Activated CD4-positive, CD25-positive, alpha-beta regulatory T cell treated with anti-CD3 and anti-CD28 coated beads, Interleukin-2, amount 50 U/mL, for 24 hours (primary cell): ENCODE data around the gene UTS2.

Experiments
- ATAC-seq, 2 donors: fragments of 150-1000 bp; cut with Tn5 transposase; one replicate each; pipeline ENCODE4 v1.10.0; 2021; ENCODE audit warnings: mild to moderate bottlenecking in 1 of 2, moderate library complexity in 1 of 2

The UTS2 gene

DNA sequence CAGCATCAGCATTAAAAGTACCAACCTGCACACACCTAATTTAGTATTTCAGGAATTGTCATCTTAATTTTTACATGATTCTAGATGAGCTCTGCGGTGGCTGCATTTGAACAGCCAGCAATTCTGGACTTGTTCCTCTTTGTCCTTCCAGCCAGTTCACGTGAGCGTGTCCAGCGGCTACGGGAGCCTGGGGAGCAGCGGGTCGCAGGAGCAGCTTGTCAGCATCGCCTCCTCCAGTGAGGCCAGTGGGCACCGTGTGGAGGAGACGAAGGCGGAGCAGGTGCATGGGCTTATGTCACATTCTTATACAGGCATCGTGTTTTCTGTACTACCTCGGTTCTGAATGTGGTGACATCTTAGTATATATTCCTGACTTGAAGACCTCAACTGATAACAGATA is 43.1 kb downstream of the UTS2 start:
- no peak for ATAC-seq

DNA sequence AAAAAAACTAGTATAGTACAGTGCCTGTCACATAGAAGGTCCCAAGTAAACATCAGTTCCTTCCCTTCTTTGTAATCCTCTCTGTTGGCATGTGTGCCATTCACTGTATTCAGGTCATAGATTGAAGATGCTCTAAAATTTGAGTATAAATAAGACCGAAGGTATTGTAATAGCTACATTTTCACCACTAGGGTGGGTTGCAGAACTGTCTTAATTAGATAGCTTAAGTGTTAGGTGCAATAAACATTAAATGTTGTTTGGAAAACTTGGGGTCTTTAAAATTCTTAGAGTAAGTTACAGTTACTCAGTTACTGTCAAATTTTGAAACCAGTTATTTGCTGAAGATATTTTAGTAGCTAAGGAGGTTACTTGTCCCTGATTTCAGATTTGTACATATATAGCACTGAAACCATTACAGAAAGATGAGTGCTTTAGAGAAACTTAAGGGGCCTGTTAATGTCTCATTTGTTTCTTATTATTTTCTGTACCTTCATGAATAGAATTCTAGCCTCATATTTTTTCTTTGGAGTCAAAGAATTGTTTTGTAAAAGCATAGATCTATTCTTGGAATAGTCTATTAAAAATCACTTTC is 44.5 kb downstream of the UTS2 start:
- ATAC-seq: no peak

DNA sequence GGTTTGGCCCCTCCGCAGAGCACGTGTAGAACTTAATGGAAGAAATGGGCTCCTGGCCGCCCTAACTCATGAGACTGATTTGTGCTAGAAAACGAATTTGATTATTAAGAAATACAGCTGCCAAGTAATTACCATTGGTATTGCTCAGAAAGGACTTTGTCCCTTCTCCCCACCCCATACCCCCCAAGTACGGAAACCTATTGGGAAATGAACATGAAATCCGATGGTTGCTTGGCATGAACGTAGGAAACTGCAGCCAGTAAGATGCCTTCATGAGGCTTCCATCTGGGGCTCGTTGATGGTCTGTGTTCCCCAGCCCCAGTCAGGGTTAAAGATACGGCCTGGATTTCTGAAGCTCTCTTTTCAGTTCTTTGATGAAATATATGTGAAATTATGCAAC is 47.4 kb downstream of the UTS2 start:
- no peak for ATAC-seq
